GM15510 (cell line): ENCODE results near the gene ZNF423.

Experiments used
- POLR2A ChIP-seq: IDR thresholded peaks from 3 replicates; pipeline ENCODE4 v1.6.1; 2011; ENCODE audit warnings: borderline replicate concordance; ENCODE audit not compliant: insufficient read length; ENCODE audit errors: extremely low read depth

Gene ZNF423

DNA sequence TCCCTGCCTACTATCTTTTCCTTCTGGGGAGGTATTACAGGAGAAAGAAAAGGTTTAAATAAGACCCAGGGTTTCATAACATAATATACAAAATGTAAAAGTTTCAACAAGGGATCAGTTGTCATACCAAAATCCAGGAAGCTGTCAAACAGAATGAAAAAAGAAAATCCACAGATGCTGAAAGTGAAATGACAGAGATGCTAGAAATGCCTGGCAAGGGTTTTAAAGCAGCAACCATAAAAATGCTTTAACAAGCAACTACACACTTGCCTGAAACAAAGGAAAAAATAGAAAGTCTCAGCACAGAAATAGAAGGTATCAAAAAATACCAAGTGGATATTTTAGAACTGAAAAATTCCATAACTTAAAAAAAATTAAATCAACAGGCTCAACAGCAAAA is 377.3 kb downstream of the ZNF423 start:
- no peak for TF ChIP-seq POLR2A

DNA sequence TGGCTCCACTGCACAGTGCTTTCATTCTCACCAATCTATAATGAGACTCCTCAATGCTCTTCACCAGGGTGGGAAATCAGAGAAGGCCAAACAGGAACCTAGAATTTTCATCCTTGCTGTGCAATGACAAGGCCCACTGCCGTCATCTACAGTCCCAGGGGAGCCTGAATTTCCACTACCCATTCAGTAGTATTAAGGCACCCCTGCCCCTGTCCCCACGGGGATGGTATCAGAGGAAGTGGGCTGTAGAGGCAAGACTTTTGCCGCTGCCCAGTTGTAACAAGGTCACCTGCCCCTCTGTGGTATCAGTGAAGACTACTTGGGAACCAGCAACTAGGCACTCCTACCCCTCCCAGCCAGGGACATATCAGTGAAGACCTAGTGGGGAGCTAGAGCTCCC is 377.8 kb downstream of the ZNF423 start:
- TF ChIP-seq POLR2A = no peak

DNA sequence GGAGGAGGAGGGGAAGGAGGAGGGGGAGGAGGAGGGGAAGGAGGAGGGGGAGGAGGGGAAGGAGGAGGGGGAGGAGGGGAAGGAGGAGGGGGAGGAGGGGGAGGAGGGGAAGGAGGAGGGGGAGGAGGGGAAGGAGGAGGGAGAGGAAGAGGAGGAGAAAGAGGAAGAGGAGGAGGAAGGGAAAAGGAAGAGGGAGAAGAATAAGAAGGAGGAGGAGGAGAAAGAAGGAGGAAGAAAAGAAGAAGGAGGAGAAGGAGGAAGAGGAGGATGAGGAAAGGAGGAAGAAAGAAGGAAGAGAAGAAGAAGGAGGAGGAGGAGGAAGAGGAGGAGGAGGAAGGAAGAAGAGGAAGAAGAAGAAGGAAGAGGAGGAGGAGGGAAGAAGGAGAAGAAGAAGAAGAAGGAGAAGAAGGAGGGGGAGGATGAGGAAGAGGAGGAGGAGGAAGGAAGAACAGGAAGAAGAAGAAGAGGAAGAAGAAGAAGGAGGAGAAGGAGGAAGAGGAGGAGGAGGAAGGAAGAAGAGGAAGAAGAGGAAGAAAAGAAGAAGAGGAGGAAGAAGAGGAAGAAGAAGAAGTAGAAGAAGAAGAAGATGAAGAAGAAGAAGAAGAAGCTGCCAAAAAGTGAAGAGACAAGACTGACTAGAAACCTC is 378.5 kb downstream of the ZNF423 start:
- TF ChIP-seq POLR2A = no peak

DNA sequence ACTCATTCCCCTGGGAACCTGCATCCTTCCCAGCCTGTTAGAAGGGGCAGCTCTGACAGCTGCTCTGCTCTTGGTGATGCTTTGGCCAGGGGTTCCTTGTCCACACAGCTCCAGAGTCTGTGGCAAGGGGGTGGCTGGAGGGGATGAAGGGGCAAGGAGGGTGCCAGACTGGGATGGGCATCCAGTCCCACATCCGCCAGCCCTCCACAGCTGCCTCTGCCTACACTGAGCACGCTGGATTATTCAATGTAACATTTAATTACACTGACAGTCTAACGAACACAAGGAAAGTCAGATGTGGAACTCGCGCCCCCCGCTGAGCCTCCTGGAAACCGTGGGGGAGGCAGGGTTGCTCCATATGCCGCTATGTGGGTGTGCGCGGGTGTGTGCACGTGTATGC is 381.2 kb downstream of the ZNF423 start:
- TF ChIP-seq POLR2A = no peak

DNA sequence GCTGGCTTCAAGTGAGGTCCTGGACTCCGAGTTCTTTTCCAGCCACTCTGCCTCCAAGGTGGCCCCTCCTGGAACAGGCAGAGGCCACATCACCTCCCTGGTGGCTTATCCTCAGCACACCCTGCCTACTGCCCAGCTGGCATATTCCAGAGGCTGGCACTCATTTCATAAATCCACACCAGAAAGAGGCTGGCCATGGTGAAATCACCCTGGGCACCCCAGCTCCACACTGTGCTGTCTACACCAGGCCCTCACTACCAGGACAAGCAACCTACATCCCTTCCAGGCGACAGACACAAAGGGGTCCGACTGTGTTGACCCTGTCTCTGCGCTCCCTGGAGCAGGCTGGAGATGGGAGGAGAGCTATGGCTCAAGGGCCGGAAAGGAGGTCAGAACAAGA is 382.1 kb downstream of the ZNF423 start:
- no peak for TF ChIP-seq POLR2A

DNA sequence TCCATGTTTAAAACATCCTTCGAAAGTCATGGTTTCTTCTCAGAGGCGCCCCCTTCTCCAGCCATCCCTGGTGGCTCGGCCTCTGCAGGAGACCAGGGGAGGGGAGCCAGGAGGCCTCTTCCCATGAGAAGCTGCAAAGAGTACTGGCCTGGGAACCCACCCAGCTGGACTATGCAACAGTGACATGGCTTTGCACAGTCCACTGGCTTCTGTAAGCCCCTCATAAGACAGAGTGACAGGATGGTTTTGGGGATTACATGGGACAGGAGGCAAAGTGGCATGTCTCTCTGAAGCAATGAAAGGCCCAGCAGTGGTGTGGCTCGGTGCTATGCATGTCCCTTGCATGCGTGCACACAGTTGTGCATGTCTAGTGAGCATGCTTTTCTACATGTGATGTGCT is 382.8 kb downstream of the ZNF423 start:
- TF ChIP-seq POLR2A = no peak

DNA sequence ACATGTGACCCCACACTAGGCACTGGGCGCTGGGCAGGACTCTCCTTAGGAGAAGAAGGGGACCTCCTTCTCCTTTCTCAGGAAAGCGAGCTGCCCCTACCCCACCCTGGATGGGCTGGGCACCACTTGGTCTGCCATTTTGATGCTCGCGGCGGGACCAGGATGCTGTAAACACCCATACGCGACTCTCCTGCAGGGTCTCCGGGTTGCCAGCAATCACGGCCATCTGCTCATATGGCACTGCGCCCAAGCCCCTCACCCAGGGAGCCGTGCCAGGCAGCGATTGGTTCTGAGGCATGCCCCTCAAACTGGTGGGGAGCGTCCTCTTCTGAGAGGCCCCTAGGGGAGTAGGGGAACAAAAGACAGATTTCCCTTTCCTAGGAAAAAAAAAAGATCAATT is 383.3 kb downstream of the ZNF423 start:
- TF ChIP-seq POLR2A = no peak

DNA sequence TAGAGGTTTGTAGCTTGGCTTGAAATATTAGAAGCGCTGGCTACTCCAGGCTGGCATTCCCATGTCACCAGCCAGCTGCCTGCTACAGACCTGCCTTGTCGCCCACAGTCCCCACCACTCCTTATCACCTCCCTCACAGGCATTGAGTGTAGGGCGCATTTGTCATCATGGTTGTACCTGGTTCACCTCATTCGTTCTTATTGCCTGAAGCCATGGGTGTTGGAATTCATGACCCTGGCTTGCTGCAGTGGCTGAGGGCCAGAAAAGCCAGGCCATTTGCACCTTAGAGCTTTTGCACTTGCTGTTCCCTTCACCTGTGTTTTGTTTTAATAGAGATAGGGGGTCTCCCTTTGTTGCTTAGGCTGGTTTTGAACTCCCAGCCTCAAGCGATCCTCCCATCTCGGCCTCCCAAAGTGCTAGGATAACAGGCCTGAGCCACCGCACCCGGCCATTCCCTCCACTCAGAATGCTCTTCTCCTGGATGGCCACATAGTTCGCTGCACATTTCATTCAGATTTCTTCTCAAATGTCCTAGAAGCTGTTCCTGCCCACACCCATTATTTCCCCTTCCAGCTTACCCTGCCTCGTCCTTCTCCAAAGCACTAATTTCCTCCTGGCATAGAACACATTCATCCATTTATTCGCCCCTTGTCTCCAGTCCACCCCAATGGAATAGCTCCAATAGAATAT is 384.7 kb downstream of the ZNF423 start:
- no peak for TF ChIP-seq POLR2A

DNA sequence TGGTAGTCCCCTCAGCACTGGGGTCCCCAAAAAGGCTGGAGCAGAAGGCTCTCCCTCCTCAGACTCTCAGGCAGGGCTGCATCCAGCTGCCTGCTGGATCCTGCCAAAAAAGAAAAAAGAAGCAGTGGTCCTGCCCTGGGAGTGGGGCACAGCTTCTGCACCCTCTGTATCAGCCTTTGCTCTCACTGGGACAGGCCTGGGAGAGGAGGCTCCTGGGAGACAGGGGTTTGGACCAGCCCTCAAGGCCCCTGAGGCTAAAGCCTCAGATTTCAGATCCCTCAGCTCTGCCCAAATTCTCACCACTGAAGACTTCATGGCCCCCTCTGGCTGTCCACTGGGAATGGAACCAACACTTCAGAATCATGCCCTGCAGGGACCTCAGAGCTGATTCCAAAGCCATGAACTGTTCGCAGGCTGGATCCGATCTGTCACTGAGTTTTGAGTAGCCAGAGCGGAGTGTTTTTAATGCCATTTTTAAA is 385.4 kb downstream of the ZNF423 start:
- no peak for TF ChIP-seq POLR2A

DNA sequence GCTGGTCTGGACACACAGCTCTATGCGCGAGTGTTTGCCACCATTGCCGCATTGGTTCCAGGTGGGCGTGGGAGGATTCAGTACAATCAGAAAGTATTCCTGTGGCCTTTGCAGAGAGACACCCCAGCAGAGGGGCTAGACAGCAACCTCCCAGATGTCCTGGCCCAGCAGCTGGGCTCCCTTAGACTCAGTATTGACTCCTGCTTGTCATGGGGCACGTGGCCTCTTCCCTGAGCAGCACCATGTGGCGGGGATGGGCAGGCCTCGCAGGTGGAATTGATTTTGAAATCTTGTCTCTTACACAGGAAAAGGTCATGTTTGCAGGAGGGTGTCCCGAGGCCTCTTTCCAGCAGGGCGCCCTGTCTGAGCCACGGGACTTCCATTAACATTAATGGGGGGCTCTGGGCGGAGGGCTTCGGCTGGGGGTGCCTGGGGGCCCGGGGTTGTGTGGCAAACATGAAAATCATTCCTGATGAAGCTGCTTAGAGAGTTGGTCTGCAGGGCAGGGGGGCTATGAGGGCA is 385.9 kb downstream of the ZNF423 start:
- TF ChIP-seq POLR2A = no peak

DNA sequence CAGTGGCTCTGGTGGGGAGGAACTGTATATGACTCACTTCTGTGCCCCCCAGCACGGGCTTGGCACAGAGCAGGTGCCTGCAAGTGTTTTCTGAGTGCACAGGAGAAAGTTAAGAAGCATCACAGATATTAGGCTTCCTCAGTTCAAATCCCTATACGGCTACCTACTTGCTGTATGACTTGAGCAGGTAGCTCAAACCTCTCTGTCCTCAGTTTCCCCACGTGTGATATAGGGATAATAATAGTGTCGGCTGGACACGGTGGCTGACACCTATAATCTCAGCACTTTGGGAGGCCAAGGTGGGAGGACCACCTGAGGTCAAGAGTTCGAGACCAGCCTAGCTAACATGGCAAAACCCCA is 386.6 kb downstream of the ZNF423 start:
- no peak for TF ChIP-seq POLR2A

DNA sequence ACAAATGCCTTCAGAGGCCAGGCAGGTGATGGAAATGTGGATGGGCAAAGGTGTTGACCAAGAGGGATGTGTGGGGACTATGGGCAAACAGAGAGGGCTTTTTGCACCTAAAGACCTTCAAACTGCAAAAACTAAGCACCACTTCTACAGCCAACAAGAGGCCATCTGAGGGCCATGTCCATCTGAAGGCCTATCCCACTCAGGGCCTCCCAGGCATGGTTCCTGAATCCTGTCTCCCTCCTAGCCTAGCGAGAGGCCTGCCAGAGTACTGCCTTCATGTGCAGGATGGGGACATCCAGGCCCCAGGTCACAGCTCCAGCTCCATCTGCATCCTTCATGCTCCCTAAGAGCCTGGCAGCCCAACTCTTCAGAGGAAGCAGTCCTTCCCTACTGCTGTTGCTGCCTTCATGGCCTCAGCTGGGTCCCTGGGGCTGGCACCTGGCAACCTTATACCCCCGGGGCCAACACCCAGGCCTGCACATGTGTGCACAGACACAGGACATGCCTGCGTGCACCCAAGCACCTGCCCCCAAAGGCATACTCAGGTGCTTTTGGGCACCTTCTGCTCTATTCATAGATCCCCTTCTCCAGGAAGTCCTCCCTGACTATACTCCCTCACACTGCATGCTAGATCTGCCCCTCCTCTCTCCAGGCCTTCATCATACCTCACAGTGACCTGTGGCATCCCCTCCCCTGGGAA is 387.2 kb downstream of the ZNF423 start:
- no peak for TF ChIP-seq POLR2A

DNA sequence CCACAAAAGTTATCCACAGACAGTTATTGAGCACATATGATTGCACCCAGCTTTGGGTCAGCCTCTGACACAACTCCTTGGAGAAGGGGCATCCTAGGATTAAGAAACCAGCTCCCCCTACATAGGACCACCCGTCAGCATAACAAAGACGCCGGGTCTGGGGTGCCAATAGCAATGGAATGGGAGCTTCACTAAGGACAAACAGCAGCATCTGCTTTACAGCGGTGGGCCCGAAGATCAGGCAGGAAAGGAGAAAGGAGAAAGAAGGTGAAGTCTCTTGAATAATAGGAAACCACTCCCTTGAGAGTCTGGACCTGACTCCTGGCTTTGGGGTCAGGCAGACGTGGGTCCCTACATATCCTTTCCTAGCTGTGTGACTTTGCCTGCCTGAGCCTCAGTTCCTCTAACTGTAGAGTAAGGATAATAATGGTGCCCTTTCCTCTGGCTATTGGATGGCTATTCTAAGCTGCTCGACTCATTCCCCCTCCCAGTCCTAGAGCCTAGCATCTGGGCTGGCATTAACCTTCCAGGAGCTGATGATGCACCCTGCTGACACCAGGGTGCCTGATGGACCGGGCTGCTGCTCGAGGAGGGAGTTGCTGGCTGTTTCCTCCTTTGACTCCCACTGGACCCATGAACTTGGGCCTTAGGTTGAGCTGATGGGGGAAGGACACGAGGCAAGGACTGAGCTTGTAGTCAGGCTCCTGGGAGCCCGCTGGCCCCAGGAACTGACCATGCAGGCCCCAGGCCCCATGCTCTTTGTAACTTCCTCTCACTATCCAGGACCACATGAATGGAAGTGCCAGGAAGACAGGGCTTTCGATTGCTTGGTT is 388.2 kb downstream of the ZNF423 start:
- no peak for TF ChIP-seq POLR2A

DNA sequence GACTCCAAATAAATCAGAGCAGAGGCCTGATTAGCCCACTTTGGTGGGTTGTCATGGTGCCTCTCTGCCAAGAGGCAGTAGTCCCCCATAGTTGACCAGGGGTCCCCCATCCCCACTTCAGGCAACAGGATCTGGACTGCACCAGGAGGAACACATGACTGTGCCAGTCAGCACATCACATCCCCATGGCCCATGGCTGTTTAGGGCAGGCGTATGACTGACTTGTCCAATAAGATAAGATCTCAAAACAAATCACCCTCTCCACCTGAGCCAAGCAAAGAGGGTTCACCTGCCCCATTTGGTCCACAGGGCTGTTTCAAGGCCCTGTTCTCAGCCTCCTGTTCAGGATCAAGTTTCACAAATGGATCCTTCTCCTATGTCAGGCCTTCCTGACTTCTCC is 389.0 kb downstream of the ZNF423 start:
- no peak for TF ChIP-seq POLR2A

DNA sequence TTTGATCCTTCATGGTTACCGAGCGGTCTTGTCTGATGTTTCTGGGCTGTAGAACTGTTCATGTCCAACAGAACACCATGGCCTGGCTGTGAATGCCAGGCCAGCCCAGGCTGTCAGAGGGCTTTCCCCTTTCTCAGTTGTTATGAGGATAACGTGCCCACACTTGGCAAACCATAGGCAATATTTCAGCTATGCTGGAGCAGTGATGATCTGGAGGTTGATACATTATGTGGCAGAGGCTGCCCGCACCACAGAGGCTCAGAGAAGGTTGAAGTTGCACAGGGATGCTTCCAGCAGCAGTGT is 389.4 kb downstream of the ZNF423 start:
- TF ChIP-seq POLR2A = no peak
